CD4-positive, CD25-positive, alpha-beta regulatory T cell (primary cell): ENCODE results near the gene PHF3. TPM values are rescaled to one million over a fixed set of nuclear protein-coding genes. Genes with fewer than 3 reads are reported as not detected.

ENCODE experiments used
- polyA plus RNA-seq, 4 donors: library from polyadenylated mRNA; unstranded; fragments of 300-500 nt; fragmentation: Illumina TruSeq; gene quantifications; one replicate each; pipeline ENCODE4 v1.2.3, GENCODE V29; 2021
- total RNA-seq: library from RNA; stranded (reverse); gene quantifications from one replicate; pipeline ENCODE4 v1.2.3, GENCODE V29; 2022

PHF3 gene
- total and polyA plus RNA-seq, 5 donors from 2014 or later = 19.4 to 103 (median 23.0) TPM

Other genes with a start within 250 kb of the PHF3 start
- gene PTP4A1, start 63.3 kb upstream of the PHF3 start, total RNA-seq = 126 TPM
- 10 to 100 TPM; 54.1 to 72.7 (median 60.8) TPM for gene PTP4A1, start 63.3 kb upstream of the PHF3 start, polyA plus RNA-seq